H1 (cell line): Measurements from ENCODE around the gene NAPA. TPM values are rescaled to one million over a fixed set of nuclear protein-coding genes. Genes with fewer than 3 reads are reported as not detected.

Source experiments
- CTCF ChIA-PET: fragments of 300-600 bp; sonication (Branson Sonifier 250); formaldehyde crosslinking; loops from one replicate; lab custom pipeline; 2021; ENCODE audit not compliant: partially characterized antibody; lab: Charles Lee
- POLR2A ChIA-PET: fragments of 300-600 bp; sonication (Branson Sonifier 250); formaldehyde crosslinking; loops from one replicate; lab custom pipeline; 2021; ENCODE audit warnings: inconsistent platforms; ENCODE audit not compliant: partially characterized antibody; lab: Charles Lee
- DNase-seq, 2 experiments: peaks; one replicate each; pipeline versions ENCODE4 v3.0.0 to v3.0.0-alpha.2; 2010 to 2022; ENCODE audit warnings: low spot score in 2 of 2, low read depth in 1 of 2, mixed read lengths in 1 of 2
- FAIRE-seq: peaks from 2 replicates; lab custom pipeline; 2011; peaks lifted over from hg19 to GRCh38; lab: Jason Lieb, UNC
- H2AFZ ChIP-seq: 2 replicates; pipeline ENCODE4 v1.8.1; 2012; ENCODE audit warnings: low read length, inconsistent platforms
- H2AK5ac ChIP-seq: 2 replicates; pipeline ENCODE4 v1.6.1; 2013; ENCODE audit warnings: low read depth, low read length
- H2BK120ac ChIP-seq: replicated peaks from 2 replicates; pipeline ENCODE3; 2013; ENCODE audit warnings: low read depth, low read length, inconsistent platforms
- H2BK12ac ChIP-seq: 2 replicates; pipeline ENCODE4 v1.6.1; 2013; ENCODE audit warnings: low read depth, low read length
- H2BK15ac ChIP-seq: 2 replicates; pipeline ENCODE4 v1.6.1; 2013; ENCODE audit warnings: low read length
- H2BK20ac ChIP-seq: 2 replicates; pipeline ENCODE4 v1.6.1; 2013; ENCODE audit warnings: low read length
- H2BK5ac ChIP-seq: 2 replicates; pipeline ENCODE4 v1.6.1; 2013; ENCODE audit warnings: low read depth, low read length
- H3K14ac ChIP-seq: 2 replicates; pipeline ENCODE4 v1.6.1; 2013; ENCODE audit warnings: inconsistent platforms; ENCODE audit not compliant: insufficient read length
- H3K18ac ChIP-seq: 2 replicates; pipeline ENCODE4 v1.6.1; 2013; ENCODE audit warnings: low read length; ENCODE audit errors: extremely low read depth
- H3K23ac ChIP-seq: 2 replicates; pipeline ENCODE4 v1.6.1; 2013; ENCODE audit warnings: inconsistent platforms; ENCODE audit not compliant: insufficient read length
- H3K23me2 ChIP-seq: 2 replicates; pipeline ENCODE4 v1.6.1; 2013; ENCODE audit warnings: low read depth, low read length
- H3K27ac ChIP-seq: 2 replicates; pipeline ENCODE4 v1.6.1; 2011; ENCODE audit warnings: low read depth, low read length, inconsistent platforms
- H3K27me3 ChIP-seq, 4 experiments: replicated peaks in 1 of 4; 1 replicate in 1 of 4; 2 replicates in 3 of 4; pipeline versions ENCODE4 v1.6.1 to v1.8.1; 2011 to 2013; ENCODE audit warnings: low read length in 3 of 4, mild to moderate bottlenecking in 3 of 4, inconsistent platforms in 2 of 4, mixed read lengths in 2 of 4, moderate library complexity in 1 of 4; ENCODE audit not compliant: control insufficient read depth in 3 of 4, insufficient read depth in 3 of 4; ENCODE audit errors: extremely low read depth in 1 of 4
- H3K36me3 ChIP-seq, 4 experiments: 2 replicates each; pipeline versions ENCODE4 v1.6.1 to v1.8.1; 2011 to 2013; ENCODE audit warnings: mild to moderate bottlenecking in 4 of 4, low read length in 3 of 4, moderate library complexity in 2 of 4, control low read depth in 1 of 4, inconsistent platforms in 1 of 4; ENCODE audit not compliant: insufficient read depth in 4 of 4, control insufficient read depth in 2 of 4
- H3K4ac ChIP-seq: replicated peaks from 2 replicates; pipeline ENCODE3; 2013; ENCODE audit warnings: low read length, low read depth, mixed read lengths, inconsistent platforms; ENCODE audit not compliant: insufficient read length
- H3K4me1 ChIP-seq, 4 experiments: replicated peaks in 1 of 4; 1 replicate in 1 of 4; 2 replicates in 3 of 4; pipeline versions ENCODE4 v1.6.1 to v1.8.1; 2011 to 2013; ENCODE audit warnings: low read length in 3 of 4, inconsistent platforms in 2 of 4, mixed read lengths in 1 of 4; ENCODE audit not compliant: insufficient read depth in 4 of 4, control insufficient read depth in 3 of 4
- H3K4me2 ChIP-seq, 2 experiments: 2 replicates each; pipeline versions ENCODE4 v1.6.1 to v1.8.1; 2011 to 2013; ENCODE audit warnings: low read depth in 2 of 2, low read length in 2 of 2, control low read depth in 1 of 2, inconsistent platforms in 1 of 2, mild to moderate bottlenecking in 1 of 2; ENCODE audit not compliant: insufficient read depth in 1 of 2
- H3K4me3 ChIP-seq, 4 experiments: fragments of 200-600, 300-600 bp in 1 of 4; sonication (generic), shearing (Covaris generic), sonication (Bioruptor Twin) in 1 of 4; 2 replicates each; pipeline versions ENCODE4 v1.5.1 to v1.8.1; 2011 to 2016; ENCODE audit warnings: low read length in 4 of 4, low read depth in 3 of 4, control low read depth in 2 of 4, inconsistent platforms in 2 of 4, mild to moderate bottlenecking in 2 of 4, mixed read lengths in 1 of 4, moderate library complexity in 1 of 4; ENCODE audit not compliant: insufficient read depth in 2 of 4; ENCODE audit errors: extremely low read depth in 1 of 4
- H3K56ac ChIP-seq: replicated peaks from 2 replicates; pipeline ENCODE3; 2013; ENCODE audit warnings: low read depth, mild to moderate bottlenecking, mixed read lengths, low read length, inconsistent platforms; ENCODE audit not compliant: insufficient read length
- H3K79me1 ChIP-seq: 2 replicates; pipeline ENCODE4 v1.6.1; 2013; ENCODE audit warnings: low read depth, low read length, control low read depth
- H3K79me2 ChIP-seq, 2 experiments: 2 replicates each; pipeline versions ENCODE4 v1.6.1 to v1.8.1; 2012 to 2013; ENCODE audit warnings: low read length in 2 of 2, mild to moderate bottlenecking in 2 of 2, inconsistent platforms in 1 of 2; ENCODE audit not compliant: insufficient read depth in 2 of 2, control insufficient read depth in 1 of 2
- H3K9ac ChIP-seq, 4 experiments: replicated peaks in 1 of 4; 1 replicate in 1 of 4; 2 replicates in 3 of 4; pipeline versions ENCODE4 v1.6.1 to v1.8.1; 2011 to 2013; ENCODE audit warnings: low read depth in 3 of 4, low read length in 3 of 4, control low read depth in 2 of 4, mild to moderate bottlenecking in 2 of 4, moderate library complexity in 2 of 4, inconsistent platforms in 1 of 4; ENCODE audit errors: extremely low read depth in 1 of 4
- H3K9me3 ChIP-seq, 2 experiments: 2 replicates each; pipeline versions ENCODE4 v1.6.1 to v1.8.1; 2012 to 2013; ENCODE audit warnings: mild to moderate bottlenecking in 2 of 2, moderate library complexity in 2 of 2, control low read depth in 1 of 2, inconsistent platforms in 1 of 2, low read depth in 1 of 2, low read length in 1 of 2, mixed read lengths in 1 of 2; ENCODE audit not compliant: insufficient read depth in 2 of 2
- H4K20me1 ChIP-seq, 2 experiments: replicated peaks in 1 of 2; 2 replicates each; pipeline versions ENCODE3 to v1.8.1; 2011 to 2013; ENCODE audit warnings: inconsistent platforms in 2 of 2, low read length in 2 of 2, mild to moderate bottlenecking in 1 of 2; ENCODE audit not compliant: insufficient read depth in 2 of 2, control insufficient read depth in 1 of 2
- H4K5ac ChIP-seq: 2 replicates; pipeline ENCODE4 v1.6.1; 2013; ENCODE audit warnings: low read length, low read depth, mixed read lengths, inconsistent platforms; ENCODE audit not compliant: insufficient read length
- H4K8ac ChIP-seq: 2 replicates; pipeline ENCODE4 v1.8.0; 2013; ENCODE audit warnings: mild to moderate bottlenecking, moderate library complexity, low read length, inconsistent platforms; ENCODE audit not compliant: insufficient read depth; ENCODE audit errors: extremely low read depth
- H4K91ac ChIP-seq: replicated peaks from 2 replicates; pipeline ENCODE3; 2013; ENCODE audit warnings: low read length, mixed read lengths, inconsistent platforms; ENCODE audit not compliant: insufficient read length
- CHD2 ChIP-seq: IDR thresholded peaks from 2 replicates; pipeline ENCODE4 v1.6.1; 2012; ENCODE audit warnings: low read length, improper control_type of control experiment
- WGBS, 2 experiments: shearing (Covaris generic) in 1 of 2; methylation state at CpG; one replicate each; pipeline versions ENCODE4 v1.1.6 to v1.1.7; 2013 to 2015; ENCODE audit warnings: low lambda C conversion rate in 2 of 2, mixed read lengths in 2 of 2, inconsistent platforms in 1 of 2, low coverage in 1 of 2, missing lambda C conversion rate in 1 of 2; ENCODE audit not compliant: insufficient replicate concordance in 2 of 2, insufficient coverage in 1 of 2, insufficient read length in 1 of 2; ENCODE audit errors: extremely low coverage in 1 of 2, missing lambda C conversion rate in 1 of 2; 5-methylcytosine and 5-hydroxymethylcytosine counted together
- polyA plus RNA-seq, 7 experiments: library from polyadenylated mRNA; depleted of rRNA in 3 of 7; stranded (reverse) in 5 of 7; unstranded in 2 of 7; fragments of >200 nt in 5 of 7; fragments of 200-250 nt in 2 of 7; gene quantifications; 1 replicate in 5 of 7; 2 replicates in 1 of 7; 4 replicates in 1 of 7; pipeline versions ENCODE4 v1.2.1 to v1.2.3, GENCODE V29; 2011 to 2013; ENCODE audit warnings: missing spikeins in 2 of 7, mixed read lengths in 2 of 7
- total RNA-seq: library from RNA; stranded (reverse); fragmentation: NEBNext Ultra II Directional; extraction: Animal tissue kit (Norgen Biotek cat#: 25700); gene quantifications from 2 replicates; pipeline ENCODE4 v1.2.1, GENCODE V29; 2021

Gene NAPA
- total and polyA plus RNA-seq, 2 of the 8 experiments (the other 6 are each of a cell fraction or from before 2014, with no cell fraction given), result 58.5 to 78.2 TPM

GRCh38 chr19:47475465-47475864 lies 39.4 kb downstream of the NAPA start:
- WGBS, 2 experiments, result 88% methylated on average over 9 of the region's 9 CpGs; no CpG with 5 or more reads in 1 of the 2 experiments
- FAIRE-seq, result no peak
- no peak for TF ChIP-seq CHD2

More at GRCh38 chr19:47475465-47475864, 39.4 kb downstream of the NAPA start:
- no peak overlapping the region for H4K91ac ChIP-seq
- no peaks in the 10 kb centered on the region for H3K9me3 ChIP-seq
- H3K4me3 ChIP-seq, result no peak overlapping the region
- no peak overlapping the region for H4K8ac ChIP-seq
- H3K9ac ChIP-seq, result no peak overlapping the region
- H3K36me3 ChIP-seq, result peaks cover 0 to 2% (median under 1%) of the 10 kb centered on the region in 4 experiments; a peak in 1 of 8 replicates
- H3K56ac ChIP-seq, result no peak overlapping the region
- no peak overlapping the region for H2AK5ac ChIP-seq
- peaks cover 2 to 14% (median 5%) of the 10 kb centered on the region in 4 experiments for H3K4me1 ChIP-seq
- H4K5ac ChIP-seq, result no peak overlapping the region
- POLR2A ChIA-PET, result interaction anchor here (1.0 to 1.8 kb wide), 3 partner anchors 12 to 47 kb away, joined by 3 to 4 read pairs (median 3); no protein-coding TSS in a partner anchor
- no peak overlapping the region for H3K14ac ChIP-seq
- H3K4ac ChIP-seq, result no peak overlapping the region
- H3K27me3 ChIP-seq, result peaks cover 0 to 2% (median under 1%) of the 10 kb centered on the region in 4 experiments; a peak in 2 of 7 replicates
- no peak overlapping the region for H3K18ac ChIP-seq
- no peak overlapping the region for H2BK12ac ChIP-seq
- no peaks in the 10 kb centered on the region for H3K79me1 ChIP-seq
- no peak overlapping the region for H3K4me2 ChIP-seq
- CTCF ChIA-PET, result interaction anchor here (0.9 to 11.5 kb wide), 6 partner anchors 8 to 237 kb away, joined by 3 to 80 read pairs (median 6); partner anchors contain the start of genes EHD2 and KPTN
- H3K79me2 ChIP-seq, result no peaks in the 10 kb centered on the region
- no peak overlapping the region for H2AFZ ChIP-seq
- H2BK20ac ChIP-seq, result no peak overlapping the region
- peaks cover 12% of the 10 kb centered on the region for H3K23me2 ChIP-seq
- no peak overlapping the region for H2BK15ac ChIP-seq
- H2BK5ac ChIP-seq, result no peak overlapping the region
- no peak for DNase-seq
- no peak overlapping the region for H3K27ac ChIP-seq
- H2BK120ac ChIP-seq, result no peak overlapping the region
- H3K23ac ChIP-seq, result no peak overlapping the region
- H4K20me1 ChIP-seq, result peaks cover 0 to 2% of the 10 kb centered on the region in 2 experiments
